ENCODE results near the gene C1QTNF7. TPM values are rescaled to one million over a fixed set of nuclear protein-coding genes. Genes with fewer than 3 reads are reported as not detected.

C1QTNF7 gene
- total RNA-seq, 3 donors from 2014 or later, result 1.3 to 13.0 (median 1.5) TPM

GRCh38 chr4:15396157-15396800, 31.6 kb upstream of the C1QTNF7 start:
- DNase-seq, result peak in 2 of 3 donors; percentile 30 to 73
- peak; percentile 81 for ATAC-seq
- Histone ChIP-seq H3K36me3 (ENCODE audit: low read depth) (no peaks in the 10 kb centered on the region), H3K4me1 (ENCODE audit: low read depth) (no peaks in the 10 kb centered on the region), H3K9me3 (no peaks in the 10 kb centered on the region), H3K4me3 (no peak overlapping the region)
- peak; percentile 48 for TF ChIP-seq CTCF (IDR thresholded peaks at IDR 0.05)
- intact Hi-C loops (cut with DNase I, micrococcal nuclease), result loop anchor here (10.0 kb wide), 2 partner anchors 151 to 161 kb away; no protein-coding TSS in a partner anchor

- intact Hi-C loops (cut with DNase I, micrococcal nuclease), result loop anchor here (10.0 kb wide), 2 partner anchors 153 to 163 kb away; no protein-coding TSS in a partner anchor
- no peaks in the 10 kb centered on the region for H3K4me1 ChIP-seq (ENCODE audit: low read depth)
- no peak for ATAC-seq
Observed at GRCh38 chr4:15398001-15398400, 29.8 kb upstream of the C1QTNF7 start.

GRCh38 chr4:15398732-15399131, 29.1 kb upstream of the C1QTNF7 start:
- DNase-seq, result no peak
- intact Hi-C loops (cut with DNase I, micrococcal nuclease), result loop anchor here (10.0 kb wide), 2 partner anchors 154 to 164 kb away; no protein-coding TSS in a partner anchor
- H3K9me3 ChIP-seq, result no peaks in the 10 kb centered on the region
- no peaks in the 10 kb centered on the region for H3K4me1 ChIP-seq (ENCODE audit: low read depth)
- no peak for TF ChIP-seq CTCF (IDR thresholded peaks at IDR 0.05)
- no peaks in the 10 kb centered on the region for H3K36me3 ChIP-seq (ENCODE audit: low read depth)
- no peak overlapping the region for H3K4me3 ChIP-seq
- no peak for ATAC-seq

More at GRCh38 chr4:15398001-15398400, 29.8 kb upstream of the C1QTNF7 start:
- Histone ChIP-seq H3K36me3 (ENCODE audit: low read depth) (no peaks in the 10 kb centered on the region), H3K4me3 (no peak overlapping the region), H3K9me3 (no peaks in the 10 kb centered on the region)
- TF ChIP-seq CTCF (IDR thresholded peaks at IDR 0.05), result no peak
- DNase-seq, result no peak

- no peak for TF ChIP-seq CTCF (IDR thresholded peaks at IDR 0.05)
- H3K4me1 ChIP-seq (ENCODE audit: low read depth), result no peaks in the 10 kb centered on the region
- intact Hi-C loops (cut with DNase I, micrococcal nuclease), result no loop called here
- no peaks in the 10 kb centered on the region for H3K36me3 ChIP-seq (ENCODE audit: low read depth)
- no peak overlapping the region for H3K4me3 ChIP-seq
- H3K9me3 ChIP-seq, result no peaks in the 10 kb centered on the region
- DNase-seq (no peak), ATAC-seq (no peak)
Observed at GRCh38 chr4:15400226-15400625, 27.6 kb upstream of the C1QTNF7 start.

GRCh38 chr4:15400981-15401671, 26.7 kb upstream of the C1QTNF7 start:
- intact Hi-C loops (cut with DNase I, micrococcal nuclease), result no loop called here
- peak; percentile 65 for ATAC-seq
- no peak for TF ChIP-seq CTCF (IDR thresholded peaks at IDR 0.05)
- peak in 2 of 3 donors; percentile 40 to 55 for DNase-seq
- Histone ChIP-seq H3K4me3 (no peak overlapping the region), H3K9me3 (no peaks in the 10 kb centered on the region), H3K4me1 (ENCODE audit: low read depth) (no peaks in the 10 kb centered on the region), H3K36me3 (ENCODE audit: low read depth) (no peaks in the 10 kb centered on the region)
